COLO668 (cell line): ENCODE measurements around the gene SMIM38.
"Not testable (repeated sequence)": the region's sequence is repeated elsewhere in the genome, so short reads cannot be mapped to it uniquely, and the experiment has no call there.

Source experiments
- DNase-seq: peaks from one replicate; lab custom pipeline; 2025; ENCODE audit not compliant: unreplicated experiment; lab: John Stamatoyannopoulos, UW

SMIM38 gene

DNA sequence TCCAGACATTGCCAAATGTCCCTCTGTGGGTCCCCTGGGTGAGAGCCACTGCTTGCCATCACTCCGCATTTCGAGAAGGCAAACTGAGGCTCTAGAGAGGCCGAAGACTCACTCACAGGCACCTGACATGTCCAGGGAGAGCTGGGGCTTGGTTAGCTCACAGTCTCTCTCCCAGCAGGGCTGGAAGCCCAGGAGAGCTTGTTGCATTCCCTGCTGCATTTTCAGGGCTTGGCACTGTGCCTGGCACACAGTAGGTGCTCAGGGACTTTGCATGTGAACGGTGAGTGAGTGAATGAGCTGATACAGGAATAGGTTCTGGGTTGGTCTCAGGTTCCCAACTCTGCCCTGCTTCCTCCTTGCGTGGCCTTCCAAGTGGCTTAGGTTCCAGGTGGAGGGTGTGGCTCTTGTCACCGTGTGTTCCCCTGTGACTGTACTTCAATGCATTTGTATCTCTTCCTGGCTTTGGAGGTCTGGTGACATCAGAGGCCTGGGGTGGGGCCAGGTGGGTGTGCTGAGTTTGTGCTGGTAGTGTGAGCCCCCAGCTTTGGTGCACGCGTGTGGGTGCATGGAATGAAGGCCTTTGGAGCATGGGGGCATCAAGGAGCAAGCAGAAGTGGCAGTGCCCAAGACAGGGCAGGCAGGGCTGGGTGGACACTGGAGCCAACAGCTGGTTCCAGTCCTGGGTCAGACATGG is 18.4 kb upstream of the SMIM38 start:
- DNase-seq, result no peak

DNA sequence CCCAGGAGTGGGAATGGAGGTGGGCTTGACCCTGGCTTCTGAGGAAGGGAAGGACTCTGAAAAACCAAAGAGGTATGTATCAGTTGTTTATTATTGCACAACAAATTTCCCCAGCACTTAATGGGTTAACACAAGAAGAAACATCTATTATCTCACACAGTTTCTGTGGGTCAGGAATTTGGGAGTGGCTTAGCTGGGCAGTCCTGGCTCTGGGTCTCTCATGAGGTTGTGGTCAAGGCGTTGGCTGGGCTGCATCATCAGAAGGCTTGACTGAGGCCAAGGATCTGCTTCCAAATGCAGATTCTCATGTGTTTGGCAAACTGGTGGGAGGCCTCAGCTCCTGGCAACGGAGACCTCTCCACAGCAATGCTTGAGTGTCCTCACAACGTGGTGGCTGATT is 17.5 kb upstream of the SMIM38 start:
- no peak for DNase-seq

DNA sequence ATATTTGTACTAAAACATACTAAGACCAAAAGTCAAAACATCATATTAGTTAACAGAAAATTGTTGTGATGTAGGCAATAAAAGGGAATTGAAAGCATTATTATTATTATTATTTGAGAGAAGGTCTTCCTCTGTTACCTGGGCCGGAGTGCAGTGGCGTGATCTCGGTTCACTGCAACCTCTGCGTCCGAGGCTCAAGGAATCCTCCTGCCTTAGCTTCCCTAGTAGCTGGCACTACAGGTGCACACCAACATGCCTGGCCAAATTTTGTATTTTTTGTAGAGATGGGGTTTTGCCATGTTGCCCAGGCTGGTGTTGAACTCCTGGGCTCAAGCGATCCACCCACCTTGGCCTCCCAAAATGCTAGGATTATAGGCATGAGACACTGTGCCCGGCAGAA is 15.6 kb upstream of the SMIM38 start:
- DNase-seq, result not testable (repeated sequence)

DNA sequence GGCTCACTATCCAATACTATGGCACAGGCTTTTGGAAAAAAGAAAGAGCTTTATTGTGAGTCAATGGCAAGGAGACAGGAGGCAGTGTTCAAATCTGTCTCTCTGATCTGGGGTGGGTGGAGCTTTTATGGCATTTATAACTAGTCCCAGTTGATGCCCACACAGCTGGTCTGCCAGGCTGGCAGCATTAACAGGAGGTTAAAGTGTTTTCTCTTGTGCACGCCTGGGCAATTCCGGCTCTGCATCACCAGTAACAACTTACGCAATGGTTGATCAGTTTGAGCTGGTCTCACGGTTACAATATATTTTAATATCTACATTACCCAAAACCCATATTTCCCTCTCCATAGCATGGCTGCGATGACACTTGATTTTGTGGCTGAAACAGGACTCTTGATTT is 15.1 kb upstream of the SMIM38 start:
- DNase-seq, result no peak

DNA sequence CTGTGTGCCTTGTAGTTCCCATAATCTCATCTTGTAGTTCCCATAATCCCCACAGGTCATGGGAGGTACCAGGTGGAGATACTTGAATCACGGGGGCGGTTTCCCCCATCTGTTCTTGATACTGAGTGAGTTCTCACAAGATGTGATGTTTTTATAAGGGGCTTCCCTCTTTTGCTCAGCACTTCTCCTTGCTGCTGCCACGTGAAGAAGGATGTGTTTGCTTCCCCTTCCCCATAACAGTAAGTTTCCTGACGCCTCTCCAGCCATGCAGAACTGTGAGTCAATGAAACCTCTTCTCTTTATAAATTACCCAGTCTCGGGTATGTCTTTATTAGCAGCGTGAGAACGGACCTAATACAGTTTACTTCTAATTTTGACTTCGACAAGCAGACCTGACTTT is 14.0 kb upstream of the SMIM38 start:
- DNase-seq, result no peak

DNA sequence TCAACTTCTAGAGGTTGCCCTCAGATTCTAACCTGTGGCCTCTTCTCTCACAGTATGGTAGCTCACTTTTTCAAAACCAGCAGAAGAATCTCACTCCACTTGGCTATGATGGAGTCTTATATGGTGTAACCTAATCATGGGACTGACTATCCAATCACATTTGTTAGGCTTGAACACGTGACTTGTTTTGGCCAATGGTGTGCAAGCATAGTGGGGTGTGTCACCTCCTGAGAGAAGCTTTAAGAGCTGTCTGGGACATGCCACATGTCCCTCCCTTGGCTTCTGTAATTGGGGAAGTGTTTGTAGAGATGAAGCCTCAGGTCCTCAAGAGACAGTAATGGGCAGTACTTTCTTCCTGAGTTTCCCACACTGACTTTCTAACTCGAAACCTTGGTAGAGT is 12.8 kb upstream of the SMIM38 start:
- no peak for DNase-seq

DNA sequence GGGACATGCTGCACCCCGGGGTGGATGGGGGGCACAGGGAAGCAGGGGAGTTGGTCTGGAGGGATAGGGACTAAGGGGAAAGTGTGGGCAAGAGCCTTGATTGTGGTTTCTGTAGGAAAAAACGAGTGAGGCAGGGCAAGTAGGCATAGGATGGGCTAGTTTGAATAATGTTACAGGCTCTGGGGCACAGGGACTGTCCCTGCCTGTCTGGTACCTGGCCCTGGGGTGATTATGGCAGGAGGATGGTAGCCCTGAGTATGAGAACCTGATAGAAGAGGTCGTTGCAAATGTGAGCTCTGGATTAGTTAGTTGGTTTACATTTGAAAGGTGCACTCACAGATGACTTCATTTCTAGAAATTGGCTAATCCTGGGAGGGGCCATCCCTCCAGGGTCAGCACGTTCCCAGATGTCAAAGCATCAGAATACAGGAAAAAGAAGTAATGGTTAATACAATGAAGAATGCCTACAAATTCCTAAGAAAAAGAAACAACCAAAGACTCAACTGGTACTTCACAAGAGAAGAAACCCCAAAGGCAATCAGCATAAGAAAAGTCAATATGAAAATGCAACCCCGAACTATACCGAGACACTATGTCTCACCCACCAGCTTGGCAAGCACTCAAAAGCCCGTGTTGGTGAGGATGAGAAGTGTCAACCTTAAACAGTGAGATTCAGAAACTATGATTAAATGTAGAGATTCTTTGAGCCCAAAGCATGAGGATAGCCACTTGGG is 11.3 kb upstream of the SMIM38 start:
- no peak for DNase-seq

DNA sequence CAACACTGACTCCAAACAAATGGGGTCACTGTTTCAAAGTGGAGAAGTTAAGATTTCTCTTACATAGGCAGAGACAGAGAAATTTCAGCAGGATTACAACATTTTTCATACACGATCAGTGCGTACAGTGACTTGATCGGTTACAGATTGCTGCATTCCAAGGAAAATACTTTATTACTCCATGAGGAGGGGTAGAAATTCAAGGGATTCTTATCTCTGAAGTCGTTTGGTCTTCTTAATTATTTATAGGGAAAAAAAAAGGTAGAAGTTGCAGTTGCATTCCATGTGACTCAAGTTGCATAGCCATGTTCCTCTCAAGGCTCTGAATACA is 10.7 kb upstream of the SMIM38 start:
- DNase-seq, result no peak

DNA sequence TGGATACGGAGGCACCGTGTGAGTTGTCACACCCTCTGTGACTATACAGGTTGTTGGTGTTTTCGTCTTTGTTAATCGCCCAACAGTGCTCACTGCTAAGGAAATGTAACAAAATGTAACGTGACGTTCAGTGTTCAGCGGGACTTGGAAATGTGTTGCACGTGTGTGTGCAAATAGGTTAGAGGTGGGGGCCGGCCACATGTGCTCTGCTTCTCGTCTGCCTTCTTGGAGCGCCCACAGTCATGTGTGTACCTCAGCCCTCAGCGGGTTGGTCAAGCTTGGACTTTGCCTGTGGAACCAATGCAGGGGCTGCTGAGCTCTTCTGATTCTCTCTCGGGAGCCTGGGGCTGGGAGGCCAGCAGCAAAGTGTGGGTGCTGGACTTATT is 7.4 kb upstream of the SMIM38 start:
- no peak for DNase-seq

DNA sequence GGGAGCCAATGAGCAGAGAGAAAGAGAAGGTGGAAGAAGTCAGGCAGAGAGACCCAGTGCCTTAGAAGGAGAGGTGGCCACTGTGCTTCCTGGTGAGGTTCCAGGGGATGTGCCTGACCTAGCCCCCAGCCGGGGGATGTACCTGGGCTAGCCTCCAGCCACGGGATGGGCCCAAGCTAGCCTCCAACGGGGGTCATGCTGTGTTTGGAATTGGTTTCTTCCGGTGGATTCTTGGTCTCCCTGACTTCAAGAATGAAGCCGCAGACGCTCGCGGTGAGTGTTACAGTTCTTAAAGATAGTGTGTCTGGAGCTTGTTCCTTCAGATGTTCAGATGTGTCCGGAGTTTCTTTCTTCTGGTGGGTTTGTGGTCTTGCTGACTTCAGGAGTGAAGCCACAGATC is 6.9 kb upstream of the SMIM38 start:
- no peak for DNase-seq

DNA sequence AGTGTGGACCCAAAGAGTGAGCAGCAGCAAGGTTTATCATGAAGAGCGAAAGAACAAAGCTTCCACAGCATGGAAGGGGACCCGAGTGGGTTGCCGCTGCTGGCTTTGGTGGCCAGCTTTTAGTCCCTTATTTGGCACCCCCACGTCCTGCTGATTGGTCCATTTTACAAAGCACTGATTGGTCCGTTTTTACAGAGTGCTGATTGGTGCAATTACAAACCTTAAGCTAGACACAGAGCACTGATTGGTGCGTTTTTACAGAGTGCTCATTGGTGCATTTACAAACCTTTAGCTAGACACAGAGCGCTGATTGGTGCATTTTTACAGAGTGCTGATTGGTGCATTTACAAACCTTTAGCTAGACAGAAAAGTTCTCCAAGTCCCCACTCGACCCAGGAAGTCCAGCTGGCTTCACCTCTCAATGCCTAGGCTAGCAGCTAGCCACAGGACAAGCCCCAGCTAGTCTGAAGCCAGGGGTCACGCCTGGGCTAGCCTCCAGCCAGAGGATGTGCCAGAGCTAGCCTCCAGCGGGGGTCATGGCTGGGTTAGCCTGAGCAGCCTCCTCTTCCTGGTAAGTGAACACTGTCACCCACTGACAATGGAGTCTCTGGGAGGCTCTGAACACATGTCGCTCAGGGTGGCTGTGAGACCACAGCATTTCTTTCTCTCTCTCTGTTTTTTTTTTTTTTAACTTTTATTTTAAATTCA is 6.2 kb upstream of the SMIM38 start:
- not testable (repeated sequence) for DNase-seq

DNA sequence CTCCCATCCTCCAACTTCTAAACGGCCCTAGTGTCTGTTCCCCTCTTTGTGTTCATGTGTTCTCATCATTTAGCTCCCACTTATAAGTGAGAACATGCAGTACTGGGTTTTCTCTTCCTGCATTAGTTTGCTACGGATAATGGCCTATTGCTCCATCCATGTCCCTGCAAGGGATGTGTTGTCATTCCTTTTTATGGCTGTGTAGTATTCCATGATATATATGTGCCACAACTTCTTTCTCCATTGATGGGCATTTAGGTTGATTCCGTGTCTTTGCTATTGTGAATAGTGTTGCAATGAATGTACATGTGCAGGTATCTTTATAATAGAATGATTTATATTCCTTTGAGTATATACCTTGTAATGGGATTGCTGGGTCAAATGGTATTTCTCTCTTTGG is 5.6 kb upstream of the SMIM38 start:
- no peak for DNase-seq

DNA sequence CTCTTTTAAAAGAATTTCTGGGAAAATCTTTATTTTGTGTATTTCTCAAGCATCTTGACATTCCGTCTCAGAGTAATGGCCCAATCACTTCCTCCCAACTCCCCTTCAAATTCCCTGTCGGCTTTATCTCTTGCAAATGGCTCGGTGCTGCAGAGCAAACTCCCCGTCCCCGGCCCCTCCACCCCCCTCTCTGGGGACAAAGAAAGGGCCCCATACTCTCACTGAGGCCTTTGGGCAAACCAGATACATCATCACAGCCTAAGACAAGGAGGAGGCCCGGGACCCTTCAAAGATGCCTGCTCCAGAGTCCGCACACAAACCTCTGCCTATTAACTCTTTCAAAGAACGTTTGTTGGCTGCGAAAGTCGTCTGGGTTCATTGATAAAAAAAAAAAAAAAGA is 3.9 kb upstream of the SMIM38 start:
- DNase-seq, result no peak

DNA sequence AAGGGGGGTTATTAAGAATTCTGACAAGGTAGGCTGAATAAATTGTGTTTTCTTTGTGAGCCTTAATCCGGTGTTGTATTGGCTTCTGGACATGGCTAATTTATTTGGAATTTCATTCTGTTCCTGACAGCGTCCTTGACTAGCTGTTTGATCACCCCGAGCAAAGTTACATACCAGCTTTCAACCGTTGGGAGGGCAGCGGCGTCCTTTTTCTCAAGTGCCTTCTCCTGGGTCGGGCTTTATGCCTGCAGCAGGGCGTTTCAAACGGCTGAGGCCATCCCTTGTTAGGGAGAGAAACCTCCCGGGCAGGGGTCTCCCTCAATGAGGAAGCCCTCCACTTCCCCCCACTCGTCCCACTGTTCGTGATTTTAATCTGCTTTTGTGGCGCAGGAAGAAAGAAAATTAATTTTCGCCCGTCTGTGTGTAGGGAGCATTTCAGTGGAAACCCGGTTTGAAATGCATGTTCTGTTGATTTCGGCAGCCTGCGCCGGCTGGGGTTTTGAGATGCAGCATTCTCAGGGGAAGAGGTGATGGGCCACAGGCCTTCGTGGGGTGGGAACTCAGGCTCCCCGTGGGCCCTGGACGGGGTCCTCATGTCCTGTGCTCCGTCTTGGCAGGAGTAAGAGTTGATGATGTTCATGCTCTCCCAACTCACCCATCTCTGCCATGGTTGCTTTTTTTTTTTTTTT is 2.9 kb upstream of the SMIM38 start:
- DNase-seq, result no peak

DNA sequence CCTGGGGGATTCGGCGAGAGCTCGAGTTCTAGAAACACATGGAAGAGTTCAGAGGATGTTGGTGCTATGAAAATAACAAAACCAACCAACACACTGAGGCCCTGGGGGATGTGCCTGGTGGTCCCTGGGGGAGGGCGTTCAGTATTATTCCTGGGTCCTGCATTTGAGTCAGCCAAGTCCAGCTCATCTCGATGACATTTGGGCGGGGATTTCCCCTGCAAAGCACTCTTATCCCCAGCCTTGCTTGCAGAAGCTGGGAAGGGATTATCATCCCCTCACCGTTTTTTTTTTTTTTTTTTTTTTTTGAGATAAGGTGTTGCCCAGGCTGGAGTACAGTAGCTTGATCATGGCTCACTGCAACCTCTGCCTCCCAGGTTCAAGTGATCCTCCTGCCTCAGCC is 2.1 kb upstream of the SMIM38 start:
- DNase-seq, result no peak

DNA sequence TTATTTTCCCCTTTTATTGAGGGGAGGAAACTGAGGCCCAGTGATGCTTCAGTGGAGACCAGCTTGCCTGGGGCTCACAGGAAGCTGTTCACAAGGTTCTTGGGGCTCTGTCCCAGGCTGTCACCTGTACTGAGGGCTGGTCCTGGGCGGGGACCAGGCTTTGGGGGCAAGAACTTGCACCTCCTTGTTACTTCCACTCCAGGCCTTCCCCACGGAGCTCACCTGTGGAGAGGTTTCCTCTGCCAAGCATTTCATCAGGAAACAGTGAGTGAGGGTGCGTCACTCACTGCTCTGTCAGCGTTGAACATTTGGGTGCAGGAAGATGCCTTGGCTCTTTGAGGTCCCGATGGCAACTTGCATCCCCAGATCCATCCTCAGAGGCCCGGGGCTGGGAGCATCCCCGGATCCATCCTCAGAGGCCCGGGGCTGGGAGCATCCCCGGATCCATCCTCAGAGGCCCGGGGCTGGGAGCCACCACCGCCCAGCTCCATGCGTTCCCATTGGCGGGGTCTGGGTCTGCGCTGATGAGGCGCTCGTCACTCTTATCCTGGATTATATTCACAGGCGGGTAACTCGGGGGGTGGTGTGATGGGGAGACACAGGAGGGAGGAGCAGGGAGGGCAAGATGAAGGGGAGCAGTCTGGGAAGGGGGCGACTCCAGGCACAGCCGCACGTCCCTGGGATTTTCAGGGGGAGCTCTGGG is 1.4 kb upstream of the SMIM38 start:
- no peak for DNase-seq

DNA sequence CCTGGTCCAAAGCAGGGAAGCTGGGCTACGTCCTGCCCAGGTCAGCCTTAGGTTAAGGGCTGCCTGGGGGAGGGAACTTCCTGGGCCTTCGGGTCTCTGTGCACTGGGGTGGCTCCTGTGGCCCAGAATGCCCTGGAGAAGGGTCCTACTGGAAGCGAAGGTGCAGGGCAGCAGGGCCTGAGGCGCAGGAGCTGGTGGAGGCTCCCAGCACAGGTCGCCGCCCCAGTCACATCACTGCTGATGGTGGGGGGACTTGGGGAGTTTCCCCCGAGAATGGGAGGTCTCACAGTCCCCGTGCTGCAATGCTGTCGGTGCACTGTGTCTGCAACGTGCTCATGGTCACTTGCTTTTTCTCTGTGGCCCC is 815 bp upstream of the SMIM38 start:
- no peak for DNase-seq

DNA sequence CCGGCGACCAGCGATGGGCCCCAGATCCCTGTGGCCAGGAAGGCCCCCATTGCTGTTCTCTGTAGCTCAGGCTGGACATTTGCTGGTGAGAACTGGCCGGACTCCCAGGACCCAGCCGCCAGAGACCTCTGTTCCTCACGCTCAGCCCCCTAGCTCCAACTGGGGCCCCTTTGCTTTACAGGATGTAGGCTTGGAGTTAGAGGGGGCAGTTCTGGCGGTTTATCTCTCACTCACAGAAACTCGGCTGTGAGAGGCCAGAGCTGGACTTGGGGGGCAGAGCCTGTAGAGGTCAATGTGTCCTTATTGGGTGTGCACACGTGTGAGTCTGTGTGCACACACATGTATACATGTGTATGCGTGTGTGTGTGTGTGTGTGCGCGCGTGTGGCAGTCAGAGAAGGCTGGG is 502 bp downstream of the SMIM38 start:
- DNase-seq, result no peak

DNA sequence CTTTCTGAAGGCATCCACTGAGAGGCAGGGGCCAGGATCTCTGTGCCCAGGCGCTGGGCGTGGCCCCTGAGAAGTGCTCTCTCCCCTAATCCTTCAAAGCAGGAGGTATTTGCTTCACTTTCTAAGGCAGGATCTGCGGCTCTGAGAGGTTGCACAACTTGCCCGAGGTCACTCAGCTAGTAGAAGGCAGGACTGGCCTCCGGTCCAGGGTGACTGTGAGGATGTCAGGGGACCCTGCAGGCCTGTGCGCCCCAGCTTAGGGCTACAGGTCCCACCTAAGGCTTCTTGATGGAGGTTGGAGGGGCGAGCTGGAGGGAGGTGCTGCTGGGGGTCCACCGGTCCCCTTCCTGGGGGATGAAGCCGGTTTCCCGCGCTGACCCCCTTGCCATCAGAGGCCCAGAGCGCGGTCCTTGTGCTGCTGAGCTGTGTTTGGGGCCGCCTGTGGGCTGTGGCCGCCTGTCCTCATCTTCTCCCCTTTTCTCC is 979 bp downstream of the SMIM38 start:
- no peak for DNase-seq

DNA sequence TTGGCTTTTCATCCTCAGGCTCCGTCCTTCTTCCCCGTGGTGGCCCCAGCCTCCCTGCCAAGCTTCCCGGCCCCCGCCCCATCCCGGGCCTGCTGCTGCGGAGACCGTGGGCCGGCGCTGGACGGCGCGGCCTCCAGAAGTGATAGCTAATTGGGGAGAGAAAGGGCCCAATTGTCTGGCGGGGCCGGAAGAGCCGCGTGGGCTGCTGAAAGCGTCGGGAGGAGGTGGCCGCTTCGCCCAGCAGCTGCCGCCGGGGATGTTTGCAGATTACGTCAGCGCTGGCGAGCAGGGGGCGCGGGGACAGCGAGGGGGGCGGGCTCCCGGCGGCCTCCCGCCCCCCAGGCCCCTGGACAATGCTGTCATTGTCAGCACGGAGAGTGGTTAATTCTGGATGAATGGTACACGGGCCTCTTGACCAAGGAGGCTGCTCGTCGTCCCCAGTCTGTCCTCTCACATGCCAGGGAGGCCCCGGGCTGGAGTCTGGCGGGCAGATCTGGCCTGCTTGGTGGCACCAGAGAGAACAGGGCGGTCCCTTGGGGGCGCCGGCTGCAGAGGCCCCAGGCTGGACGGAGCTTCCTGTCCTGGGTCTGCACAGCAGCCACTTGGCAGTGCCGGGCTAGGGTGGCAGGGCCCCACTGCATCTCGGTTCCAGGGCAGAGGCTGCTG is 1.6 kb downstream of the SMIM38 start:
- peak; percentile 25 for DNase-seq

DNA sequence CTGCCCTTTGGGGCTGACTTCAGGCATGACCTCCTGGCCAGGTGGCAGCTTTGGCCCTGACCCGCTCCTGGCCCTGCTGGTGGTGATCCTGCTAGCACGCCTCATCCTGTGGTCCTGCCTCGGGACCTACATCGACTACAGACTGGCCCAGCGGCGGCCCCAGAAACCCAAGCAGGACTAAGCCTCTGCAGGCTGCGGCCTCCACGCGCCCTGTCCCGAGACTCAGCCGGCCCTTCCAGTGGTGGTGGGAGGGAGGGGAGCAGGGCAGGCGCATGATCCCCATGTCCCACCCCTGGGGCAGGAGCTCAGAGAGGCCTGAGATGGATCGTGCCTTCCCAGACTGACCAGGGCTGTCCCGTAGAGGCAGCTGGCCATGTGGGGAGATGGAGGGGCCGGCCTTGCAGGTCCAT is 2.1 kb downstream of the SMIM38 start:
- DNase-seq, result no peak
